ENCODE results near the gene KRTAP12-1.

- TF ChIP-seq EP300 (IDR thresholded peaks at IDR 0.05; ENCODE audit: borderline replicate concordance in 1 of 2, low read depth in 2 of 2, low read length in 2 of 2) (no peak), HDAC2 (IDR thresholded peaks at IDR 0.05; ENCODE audit: borderline replicate concordance in 1 of 2, low read depth in 2 of 2, low read length in 2 of 2) (0 out of 4 replicates have a peak, but pooled peaks of 1 of the 2 experiments have one; percentile 30), POLR2A (IDR thresholded peaks at IDR 0.05; ENCODE audit: control extremely low read depth in 1 of 2, low read depth in 2 of 2, low read length in 2 of 2) (no peak), RXRA (IDR thresholded peaks at IDR 0.05; ENCODE audit: insufficient read depth, low read depth, low read length) (no peak), CTCF (IDR thresholded peaks at IDR 0.05; ENCODE audit: control extremely low read depth in 1 of 3, insufficient read depth in 1 of 3, low read depth in 1 of 3, low read length in 3 of 3) (no peak), GABPA (IDR thresholded peaks at IDR 0.05; ENCODE audit: borderline replicate concordance, insufficient read depth, low read length) (no peak), JUND (IDR thresholded peaks at IDR 0.05; ENCODE audit: low read length) (no peak), RAD21 (IDR thresholded peaks at IDR 0.05 in 1 of 2, conservative IDR thresholded peaks at IDR 0.05 in 1 of 2; ENCODE audit: low read depth in 2 of 2, low read length in 2 of 2) (no peak), TAF1 (IDR thresholded peaks at IDR 0.05; ENCODE audit: low read depth, low read length) (no peak)
- TF ChIP-seq, protein P1, sequence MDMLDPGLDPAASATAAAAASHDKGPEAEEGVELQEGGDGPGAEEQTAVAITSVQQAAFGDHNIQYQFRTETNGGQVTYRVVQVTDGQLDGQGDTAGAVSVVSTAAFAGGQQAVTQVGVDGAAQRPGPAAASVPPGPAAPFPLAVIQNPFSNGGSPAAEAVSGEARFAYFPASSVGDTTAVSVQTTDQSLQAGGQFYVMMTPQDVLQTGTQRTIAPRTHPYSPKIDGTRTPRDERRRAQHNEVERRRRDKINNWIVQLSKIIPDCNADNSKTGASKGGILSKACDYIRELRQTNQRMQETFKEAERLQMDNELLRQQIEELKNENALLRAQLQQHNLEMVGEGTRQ (IDR thresholded peaks at IDR 0.05; ENCODE audit: low read length), result no peak
These were observed 22.7 kb upstream of the KRTAP12-1 start for GRCh38 chr21:44704636-44705001.

All from H1 (cell line).